ENCODE results near the gene FAM186B. TPM values are rescaled to one million over a fixed set of nuclear protein-coding genes. Genes with fewer than 3 reads are reported as not detected.

FAM186B gene
- total and polyA plus RNA-seq, 2 of the 13 experiments (the other 11 are each of a cell fraction or from before 2014, with no cell fraction given), result 0.07 to 0.20 TPM

DNA sequence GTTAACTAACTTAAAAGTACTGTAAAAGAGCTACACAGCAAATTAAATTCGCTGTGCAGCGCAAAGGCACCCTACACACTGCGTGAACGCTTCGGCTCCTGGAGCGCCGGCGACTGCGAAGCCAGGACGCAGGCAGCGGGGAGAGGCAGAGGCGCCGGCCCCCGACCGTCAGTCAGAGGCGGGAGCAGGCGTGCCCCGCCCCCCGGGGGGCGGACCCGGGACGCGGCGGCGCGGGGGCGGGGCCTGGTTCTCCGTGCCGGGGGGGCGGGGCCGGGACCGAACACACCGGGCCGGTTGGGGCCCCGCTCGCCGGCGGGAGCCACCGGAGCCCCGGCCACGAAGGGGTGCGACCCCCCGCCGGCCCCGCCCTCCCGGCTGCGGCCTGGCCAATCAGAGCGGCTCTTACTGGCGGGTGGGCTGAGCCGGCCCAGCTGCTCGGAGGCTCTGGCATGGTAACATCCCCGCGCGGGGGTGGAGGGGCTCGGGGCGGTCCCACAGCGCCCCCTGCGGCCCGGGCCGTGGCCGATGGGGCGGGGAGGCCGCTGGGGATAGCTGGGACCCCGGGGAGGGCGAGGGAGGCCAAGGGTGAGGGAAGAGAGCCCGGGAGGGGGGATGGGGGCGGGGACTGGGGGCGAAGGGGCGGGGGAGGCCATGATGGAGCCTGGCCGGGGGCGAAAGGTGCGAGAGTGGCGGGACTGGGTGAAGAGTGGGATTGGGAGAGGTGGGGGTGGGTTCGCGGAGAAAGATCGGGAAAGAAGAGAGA, 17.9 kb upstream of the FAM186B start, which contains the start of gene PRPF40B (continued):
- peak; percentile 44; the same call in 1 of the 2 replicates for TF ChIP-seq HCFC1 (IDR thresholded peaks at IDR 0.05; ENCODE audit: low read depth, low read length)
- peak; percentile 63; the same call in 1 of the 2 replicates for TF ChIP-seq GATA4 (IDR thresholded peaks at IDR 0.05; ENCODE audit: borderline replicate concordance, low read depth)
- TF ChIP-seq HOXA5 (CRISPR knock-in tag; IDR thresholded peaks at IDR 0.05), result no peak
- TF ChIP-seq AHR (CRISPR knock-in tag; IDR thresholded peaks at IDR 0.05), result peak; percentile 1; the same call in 1 of the 2 replicates
- peak; percentile 29; the same call in 1 of the 2 replicates for TF ChIP-seq ZSCAN9 (CRISPR knock-in tag; IDR thresholded peaks at IDR 0.05; ENCODE audit: borderline replicate concordance)
- no peak; the same call in 1 of the 2 replicates for TF ChIP-seq SOX5 (CRISPR knock-in tag; IDR thresholded peaks at IDR 0.05; ENCODE audit: borderline replicate concordance)
- TF ChIP-seq, protein P1, sequence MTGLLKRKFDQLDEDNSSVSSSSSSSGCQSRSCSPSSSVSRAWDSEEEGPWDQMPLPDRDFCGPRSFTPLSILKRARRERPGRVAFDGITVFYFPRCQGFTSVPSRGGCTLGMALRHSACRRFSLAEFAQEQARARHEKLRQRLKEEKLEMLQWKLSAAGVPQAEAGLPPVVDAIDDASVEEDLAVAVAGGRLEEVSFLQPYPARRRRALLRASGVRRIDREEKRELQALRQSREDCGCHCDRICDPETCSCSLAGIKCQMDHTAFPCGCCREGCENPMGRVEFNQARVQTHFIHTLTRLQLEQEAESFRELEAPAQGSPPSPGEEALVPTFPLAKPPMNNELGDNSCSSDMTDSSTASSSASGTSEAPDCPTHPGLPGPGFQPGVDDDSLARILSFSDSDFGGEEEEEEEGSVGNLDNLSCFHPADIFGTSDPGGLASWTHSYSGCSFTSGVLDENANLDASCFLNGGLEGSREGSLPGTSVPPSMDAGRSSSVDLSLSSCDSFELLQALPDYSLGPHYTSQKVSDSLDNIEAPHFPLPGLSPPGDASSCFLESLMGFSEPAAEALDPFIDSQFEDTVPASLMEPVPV (CRISPR knock-in tag; IDR thresholded peaks at IDR 0.05), result peak; percentile 51; the same call in 1 of the 2 replicates
- TF ChIP-seq RBFOX2 (IDR thresholded peaks at IDR 0.05; ENCODE audit: low read depth, low read length), result peak; percentile 79
- 0 out of 2 replicates have a peak, but pooled peaks have one; percentile 14 for TF ChIP-seq KLF12 (CRISPR knock-in tag; IDR thresholded peaks at IDR 0.05; ENCODE audit: borderline replicate concordance)
- TF ChIP-seq, protein P2, sequence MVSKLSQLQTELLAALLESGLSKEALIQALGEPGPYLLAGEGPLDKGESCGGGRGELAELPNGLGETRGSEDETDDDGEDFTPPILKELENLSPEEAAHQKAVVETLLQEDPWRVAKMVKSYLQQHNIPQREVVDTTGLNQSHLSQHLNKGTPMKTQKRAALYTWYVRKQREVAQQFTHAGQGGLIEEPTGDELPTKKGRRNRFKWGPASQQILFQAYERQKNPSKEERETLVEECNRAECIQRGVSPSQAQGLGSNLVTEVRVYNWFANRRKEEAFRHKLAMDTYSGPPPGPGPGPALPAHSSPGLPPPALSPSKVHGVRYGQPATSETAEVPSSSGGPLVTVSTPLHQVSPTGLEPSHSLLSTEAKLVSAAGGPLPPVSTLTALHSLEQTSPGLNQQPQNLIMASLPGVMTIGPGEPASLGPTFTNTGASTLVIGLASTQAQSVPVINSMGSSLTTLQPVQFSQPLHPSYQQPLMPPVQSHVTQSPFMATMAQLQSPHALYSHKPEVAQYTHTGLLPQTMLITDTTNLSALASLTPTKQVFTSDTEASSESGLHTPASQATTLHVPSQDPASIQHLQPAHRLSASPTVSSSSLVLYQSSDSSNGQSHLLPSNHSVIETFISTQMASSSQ (IDR thresholded peaks at IDR 0.05; ENCODE audit: low read depth), result no peak
- TF ChIP-seq, protein P2 (CRISPR knock-in tag; IDR thresholded peaks at IDR 0.05; ENCODE audit: borderline replicate concordance), result peak; percentile 44; the same call in 1 of the 2 replicates
- TF ChIP-seq ZNF788 (CRISPR knock-in tag; IDR thresholded peaks at IDR 0.05; ENCODE audit: borderline replicate concordance), result peak; percentile 82; the same call in 1 of the 2 replicates
- TF ChIP-seq ZNF616 (CRISPR knock-in tag; IDR thresholded peaks at IDR 0.05; ENCODE audit: low read depth), result no peak
- TF ChIP-seq, protein P3, sequence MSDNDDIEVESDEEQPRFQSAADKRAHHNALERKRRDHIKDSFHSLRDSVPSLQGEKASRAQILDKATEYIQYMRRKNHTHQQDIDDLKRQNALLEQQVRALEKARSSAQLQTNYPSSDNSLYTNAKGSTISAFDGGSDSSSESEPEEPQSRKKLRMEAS (IDR thresholded peaks at IDR 0.05), result peak; percentile 61
- TF ChIP-seq ZNF772 (CRISPR knock-in tag; IDR thresholded peaks at IDR 0.05), result 0 out of 2 replicates have a peak, but pooled peaks have one; percentile 48
- TF ChIP-seq, protein P4, sequence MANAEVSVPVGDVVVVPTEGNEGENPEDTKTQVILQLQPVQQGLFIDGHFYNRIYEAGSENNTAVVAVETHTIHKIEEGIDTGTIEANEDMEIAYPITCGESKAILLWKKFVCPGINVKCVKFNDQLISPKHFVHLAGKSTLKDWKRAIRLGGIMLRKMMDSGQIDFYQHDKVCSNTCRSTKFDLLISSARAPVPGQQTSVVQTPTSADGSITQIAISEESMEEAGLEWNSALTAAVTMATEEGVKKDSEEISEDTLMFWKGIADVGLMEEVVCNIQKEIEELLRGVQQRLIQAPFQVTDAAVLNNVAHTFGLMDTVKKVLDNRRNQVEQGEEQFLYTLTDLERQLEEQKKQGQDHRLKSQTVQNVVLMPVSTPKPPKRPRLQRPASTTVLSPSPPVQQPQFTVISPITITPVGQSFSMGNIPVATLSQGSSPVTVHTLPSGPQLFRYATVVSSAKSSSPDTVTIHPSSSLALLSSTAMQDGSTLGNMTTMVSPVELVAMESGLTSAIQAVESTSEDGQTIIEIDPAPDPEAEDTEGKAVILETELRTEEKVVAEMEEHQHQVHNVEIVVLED (CRISPR knock-in tag; IDR thresholded peaks at IDR 0.05; ENCODE audit: borderline replicate concordance), result peak; percentile 67; the same call in 1 of the 2 replicates
- TF ChIP-seq, protein P5, sequence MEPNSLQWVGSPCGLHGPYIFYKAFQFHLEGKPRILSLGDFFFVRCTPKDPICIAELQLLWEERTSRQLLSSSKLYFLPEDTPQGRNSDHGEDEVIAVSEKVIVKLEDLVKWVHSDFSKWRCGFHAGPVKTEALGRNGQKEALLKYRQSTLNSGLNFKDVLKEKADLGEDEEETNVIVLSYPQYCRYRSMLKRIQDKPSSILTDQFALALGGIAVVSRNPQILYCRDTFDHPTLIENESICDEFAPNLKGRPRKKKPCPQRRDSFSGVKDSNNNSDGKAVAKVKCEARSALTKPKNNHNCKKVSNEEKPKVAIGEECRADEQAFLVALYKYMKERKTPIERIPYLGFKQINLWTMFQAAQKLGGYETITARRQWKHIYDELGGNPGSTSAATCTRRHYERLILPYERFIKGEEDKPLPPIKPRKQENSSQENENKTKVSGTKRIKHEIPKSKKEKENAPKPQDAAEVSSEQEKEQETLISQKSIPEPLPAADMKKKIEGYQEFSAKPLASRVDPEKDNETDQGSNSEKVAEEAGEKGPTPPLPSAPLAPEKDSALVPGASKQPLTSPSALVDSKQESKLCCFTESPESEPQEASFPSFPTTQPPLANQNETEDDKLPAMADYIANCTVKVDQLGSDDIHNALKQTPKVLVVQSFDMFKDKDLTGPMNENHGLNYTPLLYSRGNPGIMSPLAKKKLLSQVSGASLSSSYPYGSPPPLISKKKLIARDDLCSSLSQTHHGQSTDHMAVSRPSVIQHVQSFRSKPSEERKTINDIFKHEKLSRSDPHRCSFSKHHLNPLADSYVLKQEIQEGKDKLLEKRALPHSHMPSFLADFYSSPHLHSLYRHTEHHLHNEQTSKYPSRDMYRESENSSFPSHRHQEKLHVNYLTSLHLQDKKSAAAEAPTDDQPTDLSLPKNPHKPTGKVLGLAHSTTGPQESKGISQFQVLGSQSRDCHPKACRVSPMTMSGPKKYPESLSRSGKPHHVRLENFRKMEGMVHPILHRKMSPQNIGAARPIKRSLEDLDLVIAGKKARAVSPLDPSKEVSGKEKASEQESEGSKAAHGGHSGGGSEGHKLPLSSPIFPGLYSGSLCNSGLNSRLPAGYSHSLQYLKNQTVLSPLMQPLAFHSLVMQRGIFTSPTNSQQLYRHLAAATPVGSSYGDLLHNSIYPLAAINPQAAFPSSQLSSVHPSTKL (CRISPR knock-in tag; IDR thresholded peaks at IDR 0.05), result peak; percentile 39; the same call in 1 of the 2 replicates
